IMR-90 (cell line): ENCODE measurements around the gene NUDT8. TPM values are rescaled to one million over a fixed set of nuclear protein-coding genes. Genes with fewer than 3 reads are reported as not detected.

Source experiments
- ATAC-seq: fragments of 200-7000 bp; cut with Tn5 transposase; 2 replicates; pipeline ENCODE4 v1.9.1; 2020; ENCODE audit warnings: low read depth, mild to moderate bottlenecking, moderate library complexity
- BruUV-seq: library from RNA; stranded (reverse); fragments of 400-500 nt; replicated peaks from 2 replicates; lab custom pipeline; 2021; lab: Mats Ljungman, UMichigan
- CTCF ChIA-PET: fragments of 300-600 bp; formaldehyde crosslinking; extraction: SDS; loops from one replicate; lab custom pipeline; 2021; ENCODE audit warnings: antibody characterized with exemption; lab: Yijun Ruan, JAX
- POLR2A ChIA-PET: fragments of 300-600 bp; sonication (Branson Sonifier 250); formaldehyde crosslinking; loops from one replicate; lab custom pipeline; 2022; ENCODE audit warnings: antibody characterized with exemption; ENCODE audit not compliant: unreplicated experiment; lab: Charles Lee
- DNase-seq: peaks from one replicate; pipeline ENCODE4 v3.0.0; 2013
- H2AFZ ChIP-seq: replicated peaks from 2 replicates; pipeline ENCODE3; 2013; ENCODE audit warnings: low read length, mild to moderate bottlenecking; ENCODE audit not compliant: poor library complexity
- H2AK5ac ChIP-seq: 2 replicates; pipeline ENCODE4 v1.6.1; 2013; ENCODE audit warnings: low read depth, low read length, inconsistent platforms
- H2AK9ac ChIP-seq: replicated peaks from 2 replicates; pipeline ENCODE3; 2013; ENCODE audit warnings: mild to moderate bottlenecking, low read depth, low read length, moderate library complexity; ENCODE audit not compliant: poor library complexity
- H2BK120ac ChIP-seq: 2 replicates; pipeline ENCODE4 v1.6.1; 2013; ENCODE audit warnings: low read depth, low read length, inconsistent platforms
- H2BK15ac ChIP-seq: 3 replicates; pipeline ENCODE4 v1.6.1; 2013; ENCODE audit warnings: low read depth, low read length, inconsistent platforms
- H2BK20ac ChIP-seq: 2 replicates; pipeline ENCODE4 v1.6.1; 2013; ENCODE audit warnings: low read depth, mild to moderate bottlenecking, inconsistent platforms, low read length, moderate library complexity
- H2BK5ac ChIP-seq: 2 replicates; pipeline ENCODE4 v1.6.1; 2013; ENCODE audit warnings: mild to moderate bottlenecking, low read depth, low read length, inconsistent platforms; ENCODE audit not compliant: poor library complexity, severe bottlenecking
- H3K14ac ChIP-seq: replicated peaks from 2 replicates; pipeline ENCODE4 v1.6.1; 2013; ENCODE audit warnings: low read depth, low read length, inconsistent platforms
- H3K18ac ChIP-seq: 2 replicates; pipeline ENCODE4 v1.6.1; 2013; ENCODE audit warnings: low read depth, low read length, control low read depth
- H3K23ac ChIP-seq: 2 replicates; pipeline ENCODE4 v1.6.1; 2013; ENCODE audit warnings: low read depth, low read length, inconsistent platforms
- H3K27ac ChIP-seq: 2 replicates; pipeline ENCODE4 v1.5.1; 2013; ENCODE audit warnings: mild to moderate bottlenecking, control low read depth, low read length; ENCODE audit not compliant: insufficient read depth
- H3K27me3 ChIP-seq: 2 replicates; pipeline ENCODE4 v1.6.1; 2013; ENCODE audit warnings: low read length; ENCODE audit not compliant: control insufficient read depth, insufficient read depth
- H3K36me3 ChIP-seq: 2 replicates; pipeline ENCODE4 v1.6.1; 2013; ENCODE audit warnings: low read length, mixed read lengths; ENCODE audit not compliant: control insufficient read depth, insufficient read depth
- H3K4ac ChIP-seq: 2 replicates; pipeline ENCODE4 v1.6.1; 2013; ENCODE audit warnings: low read depth, low read length, inconsistent platforms
- H3K4me1 ChIP-seq: 2 replicates; pipeline ENCODE4 v1.6.1; 2013; ENCODE audit warnings: low read length, mixed read lengths; ENCODE audit not compliant: control insufficient read depth, insufficient read depth
- H3K4me2 ChIP-seq: 2 replicates; pipeline ENCODE4 v1.6.1; 2013; ENCODE audit warnings: low read depth, mild to moderate bottlenecking, control low read depth, low read length, moderate library complexity
- H3K4me3 ChIP-seq: 2 replicates; pipeline ENCODE4 v1.5.1; 2013; ENCODE audit warnings: low read depth, mild to moderate bottlenecking, control low read depth, low read length, moderate library complexity; ENCODE audit not compliant: insufficient read depth
- H3K56ac ChIP-seq: 2 replicates; pipeline ENCODE4 v1.6.1; 2013; ENCODE audit warnings: low read length, inconsistent platforms; ENCODE audit not compliant: insufficient read depth; ENCODE audit errors: extremely low read depth
- H3K79me1 ChIP-seq, 2 experiments: 2 replicates each; pipeline ENCODE4 v1.6.1; 2013; ENCODE audit warnings: low read length in 2 of 2, inconsistent platforms in 1 of 2, low read depth in 1 of 2
- H3K9ac ChIP-seq: 2 replicates; pipeline ENCODE4 v1.6.1; 2013; ENCODE audit warnings: low read depth, low read length, control low read depth
- H3K9me1 ChIP-seq: 2 replicates; pipeline ENCODE4 v1.6.1; 2013; ENCODE audit warnings: low read length, inconsistent platforms; ENCODE audit not compliant: insufficient read depth
- H3K9me3 ChIP-seq: 2 replicates; pipeline ENCODE4 v1.6.1; 2013; ENCODE audit warnings: low read length; ENCODE audit not compliant: control insufficient read depth, insufficient read depth
- H4K20me1 ChIP-seq: 2 replicates; pipeline ENCODE4 v1.6.1; 2013; ENCODE audit warnings: low read length, inconsistent platforms; ENCODE audit not compliant: insufficient read depth
- H4K5ac ChIP-seq: 2 replicates; pipeline ENCODE4 v1.6.1; 2013; ENCODE audit warnings: mild to moderate bottlenecking, low read depth, low read length, control low read depth
- H4K8ac ChIP-seq, 2 experiments: 2 replicates each; pipeline ENCODE4 v1.6.1; 2013; ENCODE audit warnings: low read depth in 2 of 2, low read length in 2 of 2, control low read depth in 1 of 2, inconsistent platforms in 1 of 2
- H4K91ac ChIP-seq: 2 replicates; pipeline ENCODE4 v1.6.1; 2013; ENCODE audit warnings: low read depth, low read length, inconsistent platforms; ENCODE audit not compliant: insufficient read depth
- BHLHE40 ChIP-seq: fragments of 150-350 bp; IDR thresholded peaks from 2 replicates; pipeline ENCODE4 v1.6.1; 2016; ENCODE audit warnings: mild to moderate bottlenecking, low read depth, low read length
- CHD1 ChIP-seq: IDR thresholded peaks from 2 replicates; pipeline ENCODE4 v1.6.1; 2012; ENCODE audit warnings: low read depth, low read length, improper control_type of control experiment
- MAFK ChIP-seq: IDR thresholded peaks from 2 replicates; pipeline ENCODE4 v1.6.1; 2012; ENCODE audit warnings: low read depth, low read length, improper control_type of control experiment
- RFX5 ChIP-seq: IDR thresholded peaks from 2 replicates; pipeline ENCODE4 v1.8.0; 2012; ENCODE audit warnings: low read depth, mild to moderate bottlenecking, low read length, moderate library complexity
- SMC3 ChIP-seq: fragments of 150-350 bp; IDR thresholded peaks from 2 replicates; pipeline ENCODE4 v1.6.1; 2016; ENCODE audit warnings: low read depth, mild to moderate bottlenecking, antibody characterized with exemption, low read length, moderate library complexity
- WGBS, 2 experiments: methylation state at CpG; one replicate each; pipeline versions ENCODE4 v1.1.5 to v1.1.7; 2013; ENCODE audit warnings: missing lambda C conversion rate in 2 of 2; ENCODE audit not compliant: insufficient read length in 1 of 2; ENCODE audit errors: extremely low coverage in 2 of 2; 5-methylcytosine and 5-hydroxymethylcytosine counted together
- dilution Hi-C: fragments of 300-500 bp; cut with HindIII; formaldehyde crosslinking; loops from one replicate; pipeline ENCODE4 v1.14.3; 2018; ENCODE audit warnings: low sequenced_read_pairs; ENCODE audit not compliant: unreplicated experiment
- in situ Hi-C: fragments of 300-500 bp; cut with MboI; formaldehyde crosslinking; loops from 3 replicates; pipeline ENCODE4 v1.14.3; 2019; ENCODE audit warnings: low sequenced_read_pairs, inconsistent platforms, mixed read lengths
- intact Hi-C: fragments of 100-400 bp; cut with micrococcal nuclease; formaldehyde crosslinking; loops from 2 replicates; pipeline ENCODE4 v1.10.0; 2022
- polyA plus RNA-seq, 3 experiments: library from polyadenylated mRNA; depleted of rRNA; stranded (reverse); fragments of >200 nt; gene quantifications; 2 replicates each; pipeline ENCODE4 v1.2.3, GENCODE V29; 2012; ENCODE audit warnings: low replicate concordance in 1 of 3
- total RNA-seq: library from RNA; depleted of rRNA; stranded (reverse); fragments of >200 nt; gene quantifications from 2 replicates; pipeline ENCODE4 v1.2.3, GENCODE V29; 2012
- TF ChIP-seq, protein P1 (sequence below): fragments of 150-350 bp; IDR thresholded peaks from 2 replicates; pipeline ENCODE4 v1.6.1; 2017; ENCODE audit warnings: mild to moderate bottlenecking, antibody characterized with exemption, low read length, low read depth

The NUDT8 gene
- total and polyA plus RNA-seq, 2 of the 4 experiments (the other 2 are of a cell fraction): 1.4 to 2.5 TPM

DNA sequence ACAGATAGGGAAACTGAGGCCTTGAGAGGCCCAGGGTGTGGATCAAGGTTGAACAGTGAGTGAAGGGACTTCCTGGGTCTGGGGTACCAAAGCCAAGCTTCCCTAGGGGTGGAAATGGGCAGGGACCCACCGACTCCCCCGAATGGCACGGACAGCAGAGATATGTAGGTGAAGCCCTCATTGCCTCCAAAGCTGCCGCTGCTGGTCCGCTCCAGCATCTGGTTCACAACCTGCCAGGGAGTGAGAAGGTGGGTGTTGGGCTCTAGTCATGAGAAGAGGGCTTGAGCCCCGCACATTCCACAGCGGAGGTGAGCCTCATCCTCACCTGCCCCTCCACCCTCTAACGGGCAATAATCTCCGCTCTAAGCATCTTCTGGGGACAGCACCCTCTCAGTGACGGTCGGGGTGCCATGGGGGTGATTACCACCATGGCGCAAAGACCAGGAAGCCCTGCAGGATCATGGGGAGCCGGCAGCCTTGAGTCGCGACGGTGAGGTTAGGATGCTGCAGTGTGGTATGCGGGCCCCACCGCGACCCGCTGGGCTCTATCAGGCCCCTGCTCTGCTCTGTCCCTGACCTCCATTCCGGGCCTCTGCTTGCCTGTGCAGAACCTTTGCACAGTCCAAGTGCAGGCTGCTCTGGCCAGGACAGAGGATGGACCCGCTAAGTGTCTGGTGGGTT, 33.9 kb upstream of the NUDT8 start:
- POLR2A ChIA-PET: interaction anchor here (0.6 kb wide), 1 partner anchor 34 kb away, joined by 6 read pairs; the partner anchor contains the start of gene NUDT8

More for the DNA sequence above, 33.9 kb upstream of the NUDT8 start:
- H4K20me1 ChIP-seq: no peaks in the 10 kb centered on the region
- H3K23ac ChIP-seq: no peak overlapping the region
- H2AFZ ChIP-seq: no peak overlapping the region
- TF ChIP-seq, protein P1, sequence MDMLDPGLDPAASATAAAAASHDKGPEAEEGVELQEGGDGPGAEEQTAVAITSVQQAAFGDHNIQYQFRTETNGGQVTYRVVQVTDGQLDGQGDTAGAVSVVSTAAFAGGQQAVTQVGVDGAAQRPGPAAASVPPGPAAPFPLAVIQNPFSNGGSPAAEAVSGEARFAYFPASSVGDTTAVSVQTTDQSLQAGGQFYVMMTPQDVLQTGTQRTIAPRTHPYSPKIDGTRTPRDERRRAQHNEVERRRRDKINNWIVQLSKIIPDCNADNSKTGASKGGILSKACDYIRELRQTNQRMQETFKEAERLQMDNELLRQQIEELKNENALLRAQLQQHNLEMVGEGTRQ: no peak
- TF ChIP-seq BHLHE40 (no peak), RFX5 (no peak), MAFK (no peak), SMC3 (no peak), CHD1 (no peak)
- H4K8ac ChIP-seq: no peak overlapping the region
- CTCF ChIA-PET: no interaction called here
- no peak overlapping the region for H3K4ac ChIP-seq
- no peak overlapping the region for H2BK5ac ChIP-seq
- H2BK15ac ChIP-seq: no peak overlapping the region
- no peak overlapping the region for H2BK120ac ChIP-seq
- H3K18ac ChIP-seq: no peak overlapping the region
- no peaks in the 10 kb centered on the region for H3K36me3 ChIP-seq
- H3K56ac ChIP-seq: no peak overlapping the region
- no peak overlapping the region for H3K9ac ChIP-seq
- BruUV-seq: no TSS peak
- H3K14ac ChIP-seq: no peak overlapping the region
- in situ Hi-C loops (no loop called here), intact Hi-C loops (no loop called here), dilution Hi-C loops (no loop called here)
- peaks cover 14% of the 10 kb centered on the region for H3K27me3 ChIP-seq
- no peaks in the 10 kb centered on the region for H3K9me1 ChIP-seq
- 90% methylated on average over 8 of the region's 22 CpGs; no CpG with 5 or more reads in 1 of the 2 experiments for WGBS, 2 experiments
- no peak overlapping the region for H3K4me2 ChIP-seq
- no peak overlapping the region for H3K4me3 ChIP-seq
- ATAC-seq: no peak
- no peaks in the 10 kb centered on the region for H3K4me1 ChIP-seq
- H3K9me3 ChIP-seq: no peaks in the 10 kb centered on the region
- H4K91ac ChIP-seq: no peak overlapping the region
- no peak overlapping the region for H2AK5ac ChIP-seq
- no peak overlapping the region for H3K27ac ChIP-seq
- no peaks in the 10 kb centered on the region for H3K79me1 ChIP-seq
- no peak for DNase-seq
- no peak overlapping the region for H2AK9ac ChIP-seq
- no peak overlapping the region for H2BK20ac ChIP-seq
- H4K5ac ChIP-seq: no peak overlapping the region
